ENCODE measurements around the gene PCNX3.

PCNX3 gene

GRCh38 chr11:65640483-65641296 lies 25.1 kb downstream of the PCNX3 start:
- FAIRE-seq = no peak

GRCh38 chr11:65641297-65642013 lies 25.9 kb downstream of the PCNX3 start:
- FAIRE-seq = no peak

- FAIRE-seq = no peak
These were observed 26.6 kb downstream of the PCNX3 start for GRCh38 chr11:65642014-65642671.

- FAIRE-seq = no peak
These were observed 28.4 kb downstream of the PCNX3 start for GRCh38 chr11:65643971-65644370.

GRCh38 chr11:65644837-65645236 lies 29.3 kb downstream of the PCNX3 start:
- FAIRE-seq = no peak

GRCh38 chr11:65645710-65646109 lies 30.1 kb downstream of the PCNX3 start:
- FAIRE-seq = no peak

GRCh38 chr11:65646288-65646957 lies 30.8 kb downstream of the PCNX3 start:
- FAIRE-seq = no peak

GRCh38 chr11:65646958-65647701 lies 31.6 kb downstream of the PCNX3 start:
- no peak for FAIRE-seq

GRCh38 chr11:65648997-65649493 lies 33.5 kb downstream of the PCNX3 start:
- FAIRE-seq = no peak

- no peak for FAIRE-seq
These were observed 34.3 kb downstream of the PCNX3 start for GRCh38 chr11:65649656-65650546.

GRCh38 chr11:65650547-65651338 lies 35.2 kb downstream of the PCNX3 start:
- no peak for FAIRE-seq

- FAIRE-seq = no peak
These were observed 35.7 kb downstream of the PCNX3 start for GRCh38 chr11:65651339-65651588.

- FAIRE-seq = no peak
These were observed 36.3 kb downstream of the PCNX3 start for GRCh38 chr11:65651589-65652510.

- peak; percentile 51 for FAIRE-seq
These were observed 37.1 kb downstream of the PCNX3 start for GRCh38 chr11:65652511-65653228.

- no peak for FAIRE-seq
These were observed 38.0 kb downstream of the PCNX3 start for GRCh38 chr11:65653229-65654225.

GRCh38 chr11:65654375-65655349 lies 39.1 kb downstream of the PCNX3 start:
- FAIRE-seq = no peak
